Esophagus squamous epithelium (tissue), 4 donors: Measurements from ENCODE around the gene GMDS.

Source experiments
- POLR2A ChIP-seq, 4 donors: fragments of 450-650 bp; IDR thresholded peaks; one replicate each; pipeline ENCODE4 v1.6.1; 2017; ENCODE audit warnings: antibody characterized with exemption in 4 of 4, mild to moderate bottlenecking in 4 of 4, moderate library complexity in 3 of 4
- TF ChIP-seq, protein P1 (sequence below), 6 experiments: fragments of 450-650 bp in 4 of 6; fragments of 200-600 bp in 2 of 6; sonication (generic) in 2 of 6; IDR thresholded peaks; one replicate each; pipeline ENCODE4 v1.5.1; 2016 to 2019; ENCODE audit warnings: antibody characterized with exemption in 6 of 6, mild to moderate bottlenecking in 4 of 6, moderate library complexity in 4 of 6

- TF ChIP-seq, protein P1, sequence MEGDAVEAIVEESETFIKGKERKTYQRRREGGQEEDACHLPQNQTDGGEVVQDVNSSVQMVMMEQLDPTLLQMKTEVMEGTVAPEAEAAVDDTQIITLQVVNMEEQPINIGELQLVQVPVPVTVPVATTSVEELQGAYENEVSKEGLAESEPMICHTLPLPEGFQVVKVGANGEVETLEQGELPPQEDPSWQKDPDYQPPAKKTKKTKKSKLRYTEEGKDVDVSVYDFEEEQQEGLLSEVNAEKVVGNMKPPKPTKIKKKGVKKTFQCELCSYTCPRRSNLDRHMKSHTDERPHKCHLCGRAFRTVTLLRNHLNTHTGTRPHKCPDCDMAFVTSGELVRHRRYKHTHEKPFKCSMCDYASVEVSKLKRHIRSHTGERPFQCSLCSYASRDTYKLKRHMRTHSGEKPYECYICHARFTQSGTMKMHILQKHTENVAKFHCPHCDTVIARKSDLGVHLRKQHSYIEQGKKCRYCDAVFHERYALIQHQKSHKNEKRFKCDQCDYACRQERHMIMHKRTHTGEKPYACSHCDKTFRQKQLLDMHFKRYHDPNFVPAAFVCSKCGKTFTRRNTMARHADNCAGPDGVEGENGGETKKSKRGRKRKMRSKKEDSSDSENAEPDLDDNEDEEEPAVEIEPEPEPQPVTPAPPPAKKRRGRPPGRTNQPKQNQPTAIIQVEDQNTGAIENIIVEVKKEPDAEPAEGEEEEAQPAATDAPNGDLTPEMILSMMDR (IDR thresholded peaks at IDR 0.05): no peak
- no peak for TF ChIP-seq POLR2A (IDR thresholded peaks at IDR 0.05)
These were observed 657.9 kb downstream of the GMDS start for GRCh38 chr6:1587546-1587945.
